Endothelial cell of umbilical vein (primary cell): ENCODE data around the gene SPANXN4. TPM values are rescaled to one million over a fixed set of nuclear protein-coding genes. Genes with fewer than 3 reads are reported as not detected.

Source experiments
- BruUV-seq: library from RNA; stranded (reverse); fragments of 400-500 nt; replicated peaks from 2 replicates; lab custom pipeline; 2021; lab: Mats Ljungman, UMichigan
- CTCF ChIA-PET: fragments of 300-600, 350-600 bp; sonication (Branson Sonifier 250); formaldehyde crosslinking; loops from one replicate; lab custom pipeline; 2021; ENCODE audit warnings: antibody characterized with exemption, inconsistent platforms; lab: Charles Lee
- POLR2A ChIA-PET: fragments of 300-600, 350-600 bp; sonication (Branson Sonifier 250); formaldehyde crosslinking; loops from one replicate; lab custom pipeline; 2021; ENCODE audit warnings: antibody characterized with exemption, inconsistent platforms; lab: Charles Lee
- DNase-seq: peaks from one replicate; pipeline ENCODE4 v3.0.0-alpha.2; 2011; ENCODE audit warnings: low read depth, low spot score
- FAIRE-seq: peaks from 2 replicates; lab custom pipeline; 2011; peaks lifted over from hg19 to GRCh38; lab: Jason Lieb, UNC
- H2AFZ ChIP-seq: 2 replicates; pipeline ENCODE4 v1.6.0; 2012; ENCODE audit warnings: low read depth, low read length, control low read depth, inconsistent platforms
- H3K27ac ChIP-seq: 2 replicates; pipeline ENCODE4 v1.5.1; 2011; ENCODE audit warnings: low read depth, mild to moderate bottlenecking, control low read depth, low read length, moderate library complexity; ENCODE audit not compliant: insufficient read depth
- H3K27me3 ChIP-seq, 2 experiments: 2 replicates each; pipeline versions ENCODE4 v1.6.0 to v1.6.1; 2011; ENCODE audit warnings: low read length in 2 of 2, mixed read lengths in 1 of 2; ENCODE audit not compliant: control insufficient read depth in 2 of 2, insufficient read depth in 2 of 2
- H3K36me3 ChIP-seq, 2 experiments: 2 replicates in 1 of 2; 3 replicates in 1 of 2; pipeline ENCODE4 v1.5.1; 2011; ENCODE audit warnings: low read length in 2 of 2, mild to moderate bottlenecking in 1 of 2, moderate library complexity in 1 of 2; ENCODE audit not compliant: control insufficient read depth in 2 of 2, insufficient read depth in 2 of 2; ENCODE audit errors: extremely low read depth in 1 of 2
- H3K4me1 ChIP-seq: 3 replicates; pipeline ENCODE4 v1.5.1; 2011; ENCODE audit warnings: mild to moderate bottlenecking, low read length; ENCODE audit not compliant: control insufficient read depth, insufficient read depth; ENCODE audit errors: extremely low read depth
- H3K4me2 ChIP-seq: 2 replicates; pipeline ENCODE4 v1.6.1; 2011; ENCODE audit warnings: low read length, control low read depth, mixed read lengths; ENCODE audit not compliant: insufficient read depth
- H3K4me3 ChIP-seq, 3 experiments: fragments of 200-600 bp in 1 of 3; sonication (generic), shearing (Covaris generic) in 1 of 3; replicated peaks in 1 of 3; 2 replicates each; pipeline ENCODE4 v1.5.1; 2011 to 2016; ENCODE audit warnings: control low read depth in 3 of 3, low read length in 3 of 3, mild to moderate bottlenecking in 2 of 3, inconsistent platforms in 1 of 3, low read depth in 1 of 3, moderate library complexity in 1 of 3; ENCODE audit not compliant: insufficient read depth in 1 of 3
- H3K79me2 ChIP-seq: 2 replicates; pipeline ENCODE4 v1.6.0; 2012; ENCODE audit warnings: low read length, inconsistent platforms; ENCODE audit not compliant: control insufficient read depth, insufficient read depth
- H3K9ac ChIP-seq: replicated peaks from 2 replicates; pipeline ENCODE3; 2011; ENCODE audit warnings: low read length, control low read depth; ENCODE audit not compliant: insufficient read depth; ENCODE audit errors: extremely low read depth
- H3K9me1 ChIP-seq: replicated peaks from 3 replicates; pipeline ENCODE4 v1.6.0; 2011; ENCODE audit warnings: mild to moderate bottlenecking, low read length; ENCODE audit not compliant: control insufficient read depth, insufficient read depth; ENCODE audit errors: extremely low read depth
- H3K9me3 ChIP-seq: replicated peaks from 2 replicates; pipeline ENCODE4 v1.5.1; 2012; ENCODE audit warnings: low read length, inconsistent platforms; ENCODE audit not compliant: control insufficient read depth, insufficient read depth
- H4K20me1 ChIP-seq: replicated peaks from 2 replicates; pipeline ENCODE3; 2011; ENCODE audit warnings: mild to moderate bottlenecking, low read length; ENCODE audit not compliant: control insufficient read depth, insufficient read depth; ENCODE audit errors: extremely low read depth
- EZH2 ChIP-seq: IDR thresholded peaks from 2 replicates; pipeline ENCODE4 v1.6.1; 2012; ENCODE audit warnings: borderline replicate concordance, low read depth, mild to moderate bottlenecking, moderate library complexity, low read length, inconsistent platforms; ENCODE audit not compliant: severe bottlenecking
- FOS ChIP-seq: IDR thresholded peaks from 2 replicates; pipeline ENCODE4 v1.6.1; 2011; ENCODE audit warnings: mild to moderate bottlenecking, low read length, moderate library complexity, borderline replicate concordance; ENCODE audit not compliant: insufficient read depth
- GATA2 ChIP-seq: IDR thresholded peaks from 2 replicates; pipeline ENCODE4 v1.7.0; 2011; ENCODE audit warnings: low read depth, mild to moderate bottlenecking, moderate library complexity, mixed read lengths, low read length; ENCODE audit not compliant: insufficient read length, insufficient read depth
- JUN ChIP-seq: IDR thresholded peaks from 2 replicates; pipeline ENCODE4 v1.6.1; 2011; ENCODE audit warnings: borderline replicate concordance, low read depth; ENCODE audit not compliant: insufficient read length, insufficient read depth
- MYC ChIP-seq: IDR thresholded peaks from one replicate; pipeline ENCODE4 v1.6.1; 2011; ENCODE audit warnings: mild to moderate bottlenecking, low read depth, low read length
- POLR2A ChIP-seq: IDR thresholded peaks from 2 replicates; pipeline ENCODE4 v1.6.1; 2012; ENCODE audit warnings: low read depth, mild to moderate bottlenecking, control low read depth, low read length
- POLR2AphosphoS5 ChIP-seq: IDR thresholded peaks from 2 replicates; pipeline ENCODE4 v1.6.1; 2012; ENCODE audit warnings: low read depth, mild to moderate bottlenecking, control low read depth, low read length, moderate library complexity; ENCODE audit not compliant: insufficient read depth
- dilution Hi-C: fragments of 300-500 bp; cut with MboI; formaldehyde crosslinking; loops from one replicate; pipeline ENCODE4 v1.15.0; 2019; ENCODE audit warnings: low sequenced_read_pairs; ENCODE audit not compliant: extremely low pct_ligation_motif_present
- intact Hi-C: fragments of 100-400 bp; cut with micrococcal nuclease; formaldehyde crosslinking; loops from one replicate; pipeline ENCODE4 v1.10.0; 2022
- polyA plus RNA-seq, 4 experiments: library from polyadenylated mRNA; depleted of rRNA in 3 of 4; stranded (reverse) in 3 of 4; unstranded in 1 of 4; fragments of >200 nt; gene quantifications; 2 replicates each; pipeline versions ENCODE4 v1.2.1 to v1.2.3, GENCODE V29; 2011 to 2012; ENCODE audit warnings: missing spikeins in 1 of 4
- total RNA-seq: library from RNA; stranded (reverse); gene quantifications from 2 replicates; pipeline ENCODE4 v1.2.3, GENCODE V29; 2021
- TF ChIP-seq, protein P1 (sequence below): IDR thresholded peaks from 2 replicates; pipeline ENCODE4 v1.6.1; 2011; ENCODE audit not compliant: insufficient read depth, insufficient read length
- TF ChIP-seq, protein P2 (sequence below), 2 donors: IDR thresholded peaks; 1 replicate in 1 of 2; 2 replicates in 1 of 2; pipeline ENCODE4 v1.5.1; 2011; ENCODE audit warnings: low read length in 2 of 2, mild to moderate bottlenecking in 2 of 2, moderate library complexity in 2 of 2, control low read depth in 1 of 2, inconsistent platforms in 1 of 2, low read depth in 1 of 2; ENCODE audit not compliant: insufficient read depth in 1 of 2; ENCODE audit errors: extremely low read depth in 1 of 2

SPANXN4 gene
- total and polyA plus RNA-seq, 2 donors (not counting 3 experiments of a cell fraction or from before 2014, with no cell fraction given) = not detected

DNA sequence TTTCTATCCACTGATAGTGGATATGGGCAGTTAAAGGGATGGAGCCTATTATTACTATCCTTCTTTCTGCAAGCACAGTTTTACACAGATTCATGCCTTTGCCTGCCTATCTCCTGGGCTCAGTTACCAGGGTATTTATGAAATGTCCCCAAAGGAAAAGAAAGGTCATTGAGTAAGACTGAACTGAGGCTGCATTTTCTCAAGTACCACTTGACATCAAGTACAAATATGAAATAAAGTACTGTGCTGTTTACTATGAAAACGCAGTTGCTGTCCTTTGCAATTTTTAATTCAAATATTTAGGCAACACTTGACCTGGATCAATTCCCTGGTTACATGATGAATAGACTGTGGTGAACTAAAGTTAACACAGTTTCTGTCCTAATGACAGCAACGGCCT is 23.5 kb upstream of the SPANXN4 start:
- Histone ChIP-seq H3K27me3 (no peaks in the 10 kb centered on the region), H3K79me2 (no peaks in the 10 kb centered on the region), H4K20me1 (no peaks in the 10 kb centered on the region), H3K4me1 (no peaks in the 10 kb centered on the region), H3K9me3 (no peaks in the 10 kb centered on the region), H3K9me1 (no peaks in the 10 kb centered on the region), H3K27ac (no peak overlapping the region), H3K36me3 (no peaks in the 10 kb centered on the region), H3K4me2 (no peak overlapping the region), H2AFZ (no peak overlapping the region), H3K4me3 (no peak overlapping the region), H3K9ac (no peak overlapping the region)
- TF ChIP-seq JUN (no peak), EZH2 (no peak), POLR2AphosphoS5 (no peak)
- TF ChIP-seq, protein P1, sequence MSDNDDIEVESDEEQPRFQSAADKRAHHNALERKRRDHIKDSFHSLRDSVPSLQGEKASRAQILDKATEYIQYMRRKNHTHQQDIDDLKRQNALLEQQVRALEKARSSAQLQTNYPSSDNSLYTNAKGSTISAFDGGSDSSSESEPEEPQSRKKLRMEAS = no peak
- intact Hi-C loops (no loop called here), dilution Hi-C loops (no loop called here)
- DNase-seq (no peak), FAIRE-seq (no peak)
- no TSS peak for BruUV-seq
- ChIA-PET POLR2A (no interaction called here), CTCF (no interaction called here)

- H3K27me3 ChIP-seq = no peaks in the 10 kb centered on the region
- H3K27ac ChIP-seq = no peak overlapping the region
- H3K9me3 ChIP-seq = no peaks in the 10 kb centered on the region
- ChIA-PET POLR2A (no interaction called here), CTCF (no interaction called here)
- intact Hi-C loops = no loop called here
- H3K79me2 ChIP-seq = no peaks in the 10 kb centered on the region
- no peaks in the 10 kb centered on the region for H3K36me3 ChIP-seq
- BruUV-seq = no TSS peak
- dilution Hi-C loops = no loop called here
- no peaks in the 10 kb centered on the region for H4K20me1 ChIP-seq
- no peak overlapping the region for H3K4me3 ChIP-seq
- H3K9ac ChIP-seq = no peak overlapping the region
- H3K9me1 ChIP-seq = no peaks in the 10 kb centered on the region
- TF ChIP-seq JUN (no peak), POLR2AphosphoS5 (no peak), EZH2 (no peak), FOS (no peak), POLR2A (no peak), GATA2 (no peak), MYC (no peak)
- TF ChIP-seq, protein P2, sequence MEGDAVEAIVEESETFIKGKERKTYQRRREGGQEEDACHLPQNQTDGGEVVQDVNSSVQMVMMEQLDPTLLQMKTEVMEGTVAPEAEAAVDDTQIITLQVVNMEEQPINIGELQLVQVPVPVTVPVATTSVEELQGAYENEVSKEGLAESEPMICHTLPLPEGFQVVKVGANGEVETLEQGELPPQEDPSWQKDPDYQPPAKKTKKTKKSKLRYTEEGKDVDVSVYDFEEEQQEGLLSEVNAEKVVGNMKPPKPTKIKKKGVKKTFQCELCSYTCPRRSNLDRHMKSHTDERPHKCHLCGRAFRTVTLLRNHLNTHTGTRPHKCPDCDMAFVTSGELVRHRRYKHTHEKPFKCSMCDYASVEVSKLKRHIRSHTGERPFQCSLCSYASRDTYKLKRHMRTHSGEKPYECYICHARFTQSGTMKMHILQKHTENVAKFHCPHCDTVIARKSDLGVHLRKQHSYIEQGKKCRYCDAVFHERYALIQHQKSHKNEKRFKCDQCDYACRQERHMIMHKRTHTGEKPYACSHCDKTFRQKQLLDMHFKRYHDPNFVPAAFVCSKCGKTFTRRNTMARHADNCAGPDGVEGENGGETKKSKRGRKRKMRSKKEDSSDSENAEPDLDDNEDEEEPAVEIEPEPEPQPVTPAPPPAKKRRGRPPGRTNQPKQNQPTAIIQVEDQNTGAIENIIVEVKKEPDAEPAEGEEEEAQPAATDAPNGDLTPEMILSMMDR (IDR thresholded peaks at IDR 0.05; ENCODE audit: extremely low read depth in 1 of 2, insufficient read depth in 1 of 2, low read depth in 1 of 2, low read length in 2 of 2) = no peak
- TF ChIP-seq, protein P1 = no peak
- H3K4me2 ChIP-seq = no peak overlapping the region
- DNase-seq (no peak), FAIRE-seq (no peak)
- no peak overlapping the region for H2AFZ ChIP-seq
- no peaks in the 10 kb centered on the region for H3K4me1 ChIP-seq
Measured at GRCh38 chrX:143017272-143017671, 8.5 kb upstream of the SPANXN4 start.
